Inferior parietal cortex (tissue), 1 donor: ENCODE data around the gene ZFHX3.

ENCODE experiments used
- DNase-seq: peaks from one replicate; pipeline ENCODE4 v3.0.0-alpha.2; 2016; ENCODE audit errors: extremely low spot score

ZFHX3 gene

DNA sequence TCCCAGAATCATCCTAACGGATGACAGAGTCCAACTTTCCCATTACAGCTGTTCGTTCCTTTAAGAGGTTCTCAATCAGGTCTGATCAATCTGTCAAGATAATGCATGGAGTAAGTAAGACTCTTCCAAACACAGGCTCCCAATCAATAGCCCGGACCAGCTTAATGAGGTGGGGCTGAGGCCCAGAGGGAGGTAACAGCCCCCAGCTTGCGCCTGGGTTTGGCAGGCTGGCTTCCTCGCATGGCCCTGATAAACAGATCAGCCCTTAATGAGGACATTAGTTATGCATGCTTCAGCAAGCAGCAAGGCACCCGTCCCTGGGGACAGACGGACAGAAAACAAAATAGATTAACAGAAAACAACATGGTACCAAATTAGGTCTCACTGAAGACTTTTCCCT is 145.7 kb downstream of the ZFHX3 start:
- DNase-seq: no peak

GRCh38 chr16:72901000-72901627 is 146.8 kb downstream of the ZFHX3 start:
- no peak for DNase-seq

DNA sequence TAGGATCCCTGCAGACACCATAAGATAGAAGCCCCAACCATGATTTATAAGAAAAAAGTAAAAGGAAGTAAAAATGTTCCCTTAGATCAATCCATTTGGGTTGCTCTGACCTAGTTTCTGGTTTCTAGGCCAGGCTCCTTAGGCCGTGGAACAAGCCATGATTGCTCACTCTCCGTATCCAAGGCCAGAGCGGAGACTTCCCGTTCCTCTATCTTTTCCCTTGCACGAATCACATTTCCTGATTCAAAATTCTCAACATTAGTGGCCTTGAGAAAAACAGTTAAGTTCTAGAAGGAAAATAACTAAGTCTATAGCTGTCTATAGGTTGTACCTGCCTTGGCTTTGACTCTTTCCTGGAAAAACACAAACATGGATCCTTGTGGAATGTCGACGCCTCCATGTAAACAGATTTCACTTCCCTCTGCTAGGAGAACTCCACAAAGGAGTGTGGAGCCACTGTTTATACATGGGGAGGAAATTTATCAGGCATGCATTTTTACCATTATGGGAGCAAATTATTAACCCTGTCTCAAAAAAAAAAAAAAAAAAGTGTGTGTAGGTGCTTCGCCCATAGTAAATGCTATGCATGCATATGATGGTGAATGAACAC is 149.6 kb downstream of the ZFHX3 start:
- no peak for DNase-seq

DNA sequence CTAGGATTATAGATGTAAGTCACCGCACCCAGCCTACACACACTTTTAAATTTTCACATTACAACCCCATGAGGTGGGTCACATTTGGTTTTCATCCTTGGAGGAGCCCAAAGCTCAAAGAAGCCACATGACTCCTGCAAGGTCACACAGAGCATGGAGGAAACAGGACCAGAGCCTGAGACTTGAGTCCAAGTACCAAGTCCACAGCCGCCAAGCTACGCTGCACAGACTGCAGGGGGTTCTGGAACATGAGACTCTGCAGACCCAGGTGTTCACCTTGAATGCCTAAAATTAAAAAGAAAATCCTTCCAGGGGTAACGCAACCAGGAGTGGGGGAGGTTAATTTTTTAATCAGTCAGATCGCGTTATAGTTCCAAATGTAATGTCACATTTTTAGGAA is 150.2 kb downstream of the ZFHX3 start:
- DNase-seq: no peak

GRCh38 chr16:72896485-72897118 is 151.3 kb downstream of the ZFHX3 start:
- no peak for DNase-seq

- no peak for DNase-seq
Measured at GRCh38 chr16:72895951-72896350, 152.0 kb downstream of the ZFHX3 start.

- DNase-seq: no peak
Measured at GRCh38 chr16:72894293-72895151, 153.4 kb downstream of the ZFHX3 start.

- no peak for DNase-seq
Measured at GRCh38 chr16:72891291-72892227, 156.4 kb downstream of the ZFHX3 start.

GRCh38 chr16:72890587-72890986 is 157.3 kb downstream of the ZFHX3 start:
- no peak for DNase-seq

- no peak for DNase-seq
Measured at GRCh38 chr16:72889616-72890582, 158.0 kb downstream of the ZFHX3 start.

DNA sequence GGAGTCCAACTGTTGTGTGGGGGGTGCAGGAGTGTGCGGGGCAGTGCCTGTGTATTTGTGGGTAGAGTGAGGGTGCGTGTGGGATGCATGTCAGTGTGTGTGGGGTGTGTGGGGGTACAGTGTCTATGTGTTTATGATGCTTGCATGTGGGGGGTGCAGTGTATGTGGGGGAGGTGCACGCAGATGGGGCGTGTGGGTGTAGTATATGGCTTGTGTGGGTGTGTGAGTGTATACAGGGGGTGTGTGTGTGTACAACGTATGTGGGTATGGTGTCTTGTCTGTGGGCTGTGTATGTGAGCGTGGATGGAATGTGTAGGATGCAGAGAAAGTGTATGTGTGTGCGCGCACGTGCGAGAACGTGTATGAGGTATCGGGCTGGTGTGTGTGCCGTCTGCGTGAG is 160.4 kb downstream of the ZFHX3 start:
- DNase-seq: no peak

DNA sequence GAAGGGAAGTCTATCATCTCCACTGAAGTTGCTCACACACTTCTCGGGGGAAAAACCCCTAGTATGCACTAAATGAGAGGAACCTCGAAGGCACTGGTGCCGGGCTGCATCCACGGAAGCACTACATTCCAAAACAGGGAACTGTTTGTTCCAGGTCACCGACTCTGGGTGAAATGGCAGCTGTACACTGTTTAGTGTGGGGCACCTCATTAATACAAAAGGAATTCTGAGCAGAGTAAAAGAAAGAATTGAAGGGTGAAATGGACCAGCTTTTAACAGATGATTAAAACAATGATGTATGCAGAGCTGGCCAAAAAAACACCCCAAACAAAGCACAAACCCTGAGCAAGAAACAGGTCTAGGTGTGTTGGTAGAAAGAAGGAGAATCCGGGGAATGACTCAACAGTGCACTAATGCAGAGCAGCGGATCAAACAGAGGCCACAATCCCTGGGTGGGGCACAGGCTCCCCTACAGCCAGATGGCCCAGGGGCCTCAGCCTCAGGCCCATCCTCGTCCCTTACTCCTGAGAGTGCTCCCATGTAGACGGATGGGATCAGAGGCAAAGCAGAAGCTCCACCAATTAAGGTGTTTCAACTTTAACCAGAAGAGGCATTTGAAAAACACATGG is 161.5 kb downstream of the ZFHX3 start:
- DNase-seq: no peak

DNA sequence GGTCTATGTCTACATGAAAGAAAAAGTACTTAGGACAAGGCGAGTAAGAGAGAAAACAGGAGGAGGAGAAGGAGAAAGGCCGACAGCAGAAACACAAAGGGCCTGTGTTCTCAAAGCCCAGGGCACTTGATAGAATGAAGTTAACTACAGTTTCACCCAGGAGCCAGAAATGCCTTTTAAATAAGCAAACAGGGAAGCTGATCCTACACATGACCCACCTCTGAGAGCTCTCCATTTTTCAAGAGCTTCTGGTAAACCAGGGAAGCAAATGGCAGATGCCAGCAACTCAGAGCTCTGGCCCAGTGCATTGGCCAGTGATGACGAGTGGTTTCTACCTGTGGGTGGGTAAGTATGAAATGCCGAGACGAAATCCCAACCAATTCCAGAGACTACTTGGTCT is 163.4 kb downstream of the ZFHX3 start:
- no peak for DNase-seq

- no peak for DNase-seq
Measured at GRCh38 chr16:72884037-72884436, 163.9 kb downstream of the ZFHX3 start.

DNA sequence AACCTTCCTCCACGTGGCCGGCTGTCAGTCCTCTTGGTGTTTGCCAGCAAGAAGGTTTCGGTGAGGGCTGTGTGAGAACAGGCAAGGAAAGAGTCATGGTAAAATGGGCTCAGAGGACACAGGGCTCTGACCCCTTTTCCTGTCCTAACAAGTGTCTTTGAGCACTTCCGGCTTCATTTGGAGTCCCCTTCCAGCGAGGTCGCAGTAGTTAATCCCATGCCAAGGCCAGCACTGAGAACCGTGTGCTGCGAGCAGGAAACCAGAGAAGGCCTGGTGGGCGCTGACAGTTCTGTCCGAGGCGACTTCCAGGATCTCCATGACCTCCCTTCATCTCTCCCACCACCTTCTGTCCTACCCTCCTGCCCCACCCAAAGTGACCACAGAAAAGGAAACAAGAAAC is 168.1 kb downstream of the ZFHX3 start:
- no peak for DNase-seq

- no peak for DNase-seq
Measured at GRCh38 chr16:72878301-72879269, 169.3 kb downstream of the ZFHX3 start.

DNA sequence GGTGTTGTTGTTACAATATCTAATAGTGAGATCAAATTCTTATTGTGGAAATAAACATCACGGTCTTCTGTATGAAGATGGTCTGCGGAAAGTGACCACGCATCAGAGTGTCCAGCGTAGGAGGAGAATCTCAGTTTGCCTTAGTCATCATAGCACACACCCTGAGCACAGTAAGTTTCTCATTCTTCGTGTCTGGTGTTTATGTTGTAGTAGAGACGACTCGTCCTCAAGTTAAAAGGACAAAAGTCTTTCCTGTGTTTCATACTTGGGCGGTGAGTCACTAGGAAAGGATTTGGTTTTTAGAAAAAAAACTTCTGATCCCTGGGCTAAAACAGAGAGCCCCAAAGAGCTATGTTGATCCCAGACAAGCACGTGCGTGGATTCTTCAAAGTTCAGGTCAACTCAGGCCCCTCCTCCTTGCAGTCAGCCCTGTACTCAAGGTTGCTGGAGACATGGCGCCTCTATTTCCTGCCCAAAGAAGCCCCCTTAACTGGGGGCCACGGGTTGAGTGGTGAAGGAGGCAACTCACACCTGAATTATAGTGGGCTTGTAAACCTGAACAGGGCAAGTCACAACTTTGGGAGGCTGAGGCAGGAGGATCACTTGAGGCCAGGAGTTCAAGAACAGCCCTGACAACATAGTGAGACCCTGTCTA is 170.4 kb downstream of the ZFHX3 start:
- no peak for DNase-seq

- DNase-seq: no peak
Measured at GRCh38 chr16:72876981-72877373, 171.0 kb downstream of the ZFHX3 start.
